HepG2 (cell line): Measurements from ENCODE around the gene BIRC7. TPM values are rescaled to one million over a fixed set of nuclear protein-coding genes. Genes with fewer than 3 reads are reported as not detected.

Experiments
- CSRNP2 ChIP-seq: sonication (generic); formaldehyde crosslinking; conservative IDR thresholded peaks from 2 replicates; pipeline ENCODE4 v1.8.0; 2022; ENCODE audit warnings: low read depth, missing genetic modification reagents
- EP300 ChIP-seq, 3 experiments: sonication (generic) in 1 of 3; formaldehyde crosslinking in 1 of 3; IDR thresholded peaks; 2 replicates each; pipeline versions ENCODE4 v1.5.1 to v1.6.1; 2011 to 2020; ENCODE audit warnings: low read depth in 2 of 3, low read length in 2 of 3, borderline replicate concordance in 1 of 3, improper control_type of control experiment in 1 of 3, mild to moderate bottlenecking in 1 of 3, missing genetic modification reagents in 1 of 3, moderate library complexity in 1 of 3
- GABPA ChIP-seq, 2 experiments: IDR thresholded peaks; 2 replicates each; pipeline ENCODE4 v1.6.1; 2011 to 2016; ENCODE audit warnings: low read depth in 2 of 2, low read length in 1 of 2, missing biosample characterization in 1 of 2, missing genetic modification characterization in 1 of 2
- HMG20A ChIP-seq: IDR thresholded peaks from 2 replicates; pipeline ENCODE4 v1.6.1; 2016; ENCODE audit warnings: borderline replicate concordance
- MLLT10 ChIP-seq: sonication (generic); formaldehyde crosslinking; IDR thresholded peaks from 2 replicates; pipeline ENCODE4 v1.4.0; 2020; ENCODE audit warnings: missing genetic modification reagents
- MTERF4 ChIP-seq: sonication (generic); formaldehyde crosslinking; IDR thresholded peaks from 2 replicates; pipeline ENCODE4 v1.8.0; 2023; ENCODE audit warnings: mild to moderate bottlenecking, missing genetic modification reagents
- NBN ChIP-seq: fragments of 450-650 bp; conservative IDR thresholded peaks from 2 replicates; pipeline ENCODE4 v1.6.1; 2017
- NFE2 ChIP-seq: sonication (generic); formaldehyde crosslinking; IDR thresholded peaks from 2 replicates; pipeline ENCODE4 v1.4.0; 2020; ENCODE audit warnings: missing genetic modification reagents
- NFKB2 ChIP-seq: sonication (generic); formaldehyde crosslinking; IDR thresholded peaks from 2 replicates; pipeline ENCODE4 v1.4.0; 2020; ENCODE audit warnings: missing genetic modification reagents, borderline replicate concordance
- RAD51 ChIP-seq: fragments of 450-650 bp; IDR thresholded peaks from 2 replicates; pipeline ENCODE4 v1.6.1; 2016; ENCODE audit warnings: borderline replicate concordance
- RARA ChIP-seq: IDR thresholded peaks from 2 replicates; pipeline ENCODE4 v1.6.1; 2016; ENCODE audit warnings: missing genetic modification reagents, missing compliant biosample characterization
- REL ChIP-seq: sonication (generic); formaldehyde crosslinking; conservative IDR thresholded peaks from 2 replicates; pipeline ENCODE4 v1.8.0; 2022; ENCODE audit warnings: mild to moderate bottlenecking, missing genetic modification reagents, moderate library complexity
- RELA ChIP-seq: sonication (generic); formaldehyde crosslinking; IDR thresholded peaks from 2 replicates; pipeline ENCODE4 v1.4.0; 2020; ENCODE audit warnings: missing genetic modification reagents
- SMAD3 ChIP-seq: sonication (generic); formaldehyde crosslinking; IDR thresholded peaks from 2 replicates; pipeline ENCODE4 v1.4.0; 2020; ENCODE audit warnings: missing genetic modification reagents
- SNRNP70 ChIP-seq: fragments of 200-400 bp; formaldehyde crosslinking; IDR thresholded peaks from 2 replicates; pipeline ENCODE4 v1.6.1; 2017; ENCODE audit warnings: mild to moderate bottlenecking, low read depth, low read length, moderate library complexity
- ZBTB7B ChIP-seq: sonication (generic); formaldehyde crosslinking; IDR thresholded peaks from 2 replicates; pipeline ENCODE4 v1.4.0; 2020; ENCODE audit warnings: missing genetic modification reagents
- ZFP90 ChIP-seq: sonication (generic); formaldehyde crosslinking; IDR thresholded peaks from 2 replicates; pipeline ENCODE4 v1.8.0; 2022; ENCODE audit warnings: missing genetic modification reagents, mild to moderate bottlenecking, inconsistent platforms, borderline replicate concordance
- ZNF414 ChIP-seq: sonication (generic); formaldehyde crosslinking; IDR thresholded peaks from 2 replicates; pipeline ENCODE4 v1.5.0; 2020; ENCODE audit warnings: missing genetic modification reagents
- ZNF468 ChIP-seq: sonication (generic); formaldehyde crosslinking; IDR thresholded peaks from 2 replicates; pipeline ENCODE4 v1.8.0; 2022; ENCODE audit warnings: mild to moderate bottlenecking, moderate library complexity, missing genetic modification reagents
- ZNF550 ChIP-seq: sonication (generic); formaldehyde crosslinking; IDR thresholded peaks from 2 replicates; pipeline ENCODE4 v1.4.0; 2020; ENCODE audit warnings: mild to moderate bottlenecking, missing genetic modification reagents, borderline replicate concordance
- ZNF737 ChIP-seq: sonication (generic); formaldehyde crosslinking; IDR thresholded peaks from 2 replicates; pipeline ENCODE4 v1.5.0; 2020; ENCODE audit warnings: missing genetic modification reagents, mild to moderate bottlenecking, borderline replicate concordance
- ZNF773 ChIP-seq: sonication (generic); formaldehyde crosslinking; IDR thresholded peaks from 2 replicates; pipeline ENCODE4 v1.4.0; 2020; ENCODE audit warnings: missing genetic modification reagents, borderline replicate concordance
- ZNF883 ChIP-seq: sonication (generic); formaldehyde crosslinking; IDR thresholded peaks from 2 replicates; pipeline ENCODE4 v1.5.1; 2020; ENCODE audit warnings: mild to moderate bottlenecking, missing genetic modification reagents; ENCODE audit errors: not compliant biosample characterization
- polyA plus RNA-seq, 8 experiments: library from polyadenylated mRNA; depleted of rRNA in 3 of 8; stranded (reverse) in 7 of 8; unstranded in 1 of 8; fragments of >200 nt; fragmentation: Illumina TruSeq in 4 of 8; extraction: Trizol in 4 of 8; gene quantifications; 2 replicates each; pipeline versions ENCODE4 v1.2.1 to v1.2.3, GENCODE V29; 2011 to 2016; ENCODE audit warnings: low read depth in 4 of 8, missing spikeins in 1 of 8, mixed read lengths in 1 of 8; ENCODE audit not compliant: insufficient read depth in 1 of 8
- total RNA-seq, 5 experiments: library from RNA; depleted of rRNA; stranded (reverse); fragments of >200 nt; fragmentation: Illumina TruSeq; extraction: Trizol; gene quantifications; 2 replicates each; pipeline ENCODE4 v1.2.3, GENCODE V29; 2016; ENCODE audit warnings: low read depth in 1 of 5
- TF ChIP-seq, protein P1 (sequence below): sonication (generic); formaldehyde crosslinking; IDR thresholded peaks from 2 replicates; pipeline ENCODE4 v1.4.0; 2020; ENCODE audit warnings: missing genetic modification reagents
- TF ChIP-seq, protein P2 (sequence below): sonication (generic); formaldehyde crosslinking; IDR thresholded peaks from 2 replicates; pipeline ENCODE4 v1.5.0; 2020; ENCODE audit warnings: mild to moderate bottlenecking, missing genetic modification reagents, moderate library complexity

Gene BIRC7
- total and polyA plus RNA-seq, 2 of the 13 experiments (the other 11 are each of a cell fraction or from before 2014, with no cell fraction given), result 0.27 to 5.1 TPM

GRCh38 chr20:63256954-63257353 lies 21.2 kb downstream of the BIRC7 start (continued):
- TF ChIP-seq ZNF414 (CRISPR knock-in tag) (no peak), NBN (0 out of 2 replicates have a peak, but pooled peaks have one; percentile 27), CSRNP2 (CRISPR knock-in tag) (0 out of 2 replicates have a peak, but pooled peaks have one; percentile 29), SMAD3 (CRISPR knock-in tag) (no peak), ZBTB7B (CRISPR knock-in tag) (no peak), ZNF737 (CRISPR knock-in tag) (no peak), ZNF550 (CRISPR knock-in tag) (no peak), REL (no peak), GABPA (IDR thresholded peaks at IDR 0.05; ENCODE audit: low read depth, low read length) (no peak), GABPA (CRISPR knock-in tag; IDR thresholded peaks at IDR 0.05; ENCODE audit: low read depth) (no peak), ZFP90 (CRISPR knock-in tag) (no peak), SNRNP70 (no peak), HMG20A (CRISPR knock-in tag) (no peak), ZNF468 (CRISPR knock-in tag) (no peak), NFKB2 (CRISPR knock-in tag) (no peak), ZNF773 (CRISPR knock-in tag) (no peak), RELA (no peak), RARA (CRISPR knock-in tag) (no peak), MTERF4 (CRISPR knock-in tag) (no peak), RAD51 (0 out of 2 replicates have a peak, but pooled peaks have one; percentile 8), NFE2 (CRISPR knock-in tag) (no peak), MLLT10 (CRISPR knock-in tag) (no peak), EP300 (IDR thresholded peaks at IDR 0.05; ENCODE audit: low read depth in 2 of 2, low read length in 2 of 2) (no peak), EP300 (CRISPR knock-in tag; IDR thresholded peaks at IDR 0.05; ENCODE audit: borderline replicate concordance) (no peak), ZNF883 (CRISPR knock-in tag) (no peak)
- TF ChIP-seq, protein P1, sequence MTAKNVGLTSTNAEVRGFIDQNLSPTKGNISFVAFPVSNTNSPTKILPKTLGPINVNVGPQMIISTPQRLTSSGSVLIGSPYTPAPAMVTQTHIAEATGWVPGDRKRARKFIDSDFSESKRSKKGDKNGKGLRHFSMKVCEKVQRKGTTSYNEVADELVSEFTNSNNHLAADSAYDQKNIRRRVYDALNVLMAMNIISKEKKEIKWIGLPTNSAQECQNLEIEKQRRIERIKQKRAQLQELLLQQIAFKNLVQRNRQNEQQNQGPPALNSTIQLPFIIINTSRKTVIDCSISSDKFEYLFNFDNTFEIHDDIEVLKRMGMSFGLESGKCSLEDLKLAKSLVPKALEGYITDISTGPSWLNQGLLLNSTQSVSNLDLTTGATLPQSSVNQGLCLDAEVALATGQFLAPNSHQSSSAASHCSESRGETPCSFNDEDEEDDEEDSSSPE, result no peak
- TF ChIP-seq, protein P2, sequence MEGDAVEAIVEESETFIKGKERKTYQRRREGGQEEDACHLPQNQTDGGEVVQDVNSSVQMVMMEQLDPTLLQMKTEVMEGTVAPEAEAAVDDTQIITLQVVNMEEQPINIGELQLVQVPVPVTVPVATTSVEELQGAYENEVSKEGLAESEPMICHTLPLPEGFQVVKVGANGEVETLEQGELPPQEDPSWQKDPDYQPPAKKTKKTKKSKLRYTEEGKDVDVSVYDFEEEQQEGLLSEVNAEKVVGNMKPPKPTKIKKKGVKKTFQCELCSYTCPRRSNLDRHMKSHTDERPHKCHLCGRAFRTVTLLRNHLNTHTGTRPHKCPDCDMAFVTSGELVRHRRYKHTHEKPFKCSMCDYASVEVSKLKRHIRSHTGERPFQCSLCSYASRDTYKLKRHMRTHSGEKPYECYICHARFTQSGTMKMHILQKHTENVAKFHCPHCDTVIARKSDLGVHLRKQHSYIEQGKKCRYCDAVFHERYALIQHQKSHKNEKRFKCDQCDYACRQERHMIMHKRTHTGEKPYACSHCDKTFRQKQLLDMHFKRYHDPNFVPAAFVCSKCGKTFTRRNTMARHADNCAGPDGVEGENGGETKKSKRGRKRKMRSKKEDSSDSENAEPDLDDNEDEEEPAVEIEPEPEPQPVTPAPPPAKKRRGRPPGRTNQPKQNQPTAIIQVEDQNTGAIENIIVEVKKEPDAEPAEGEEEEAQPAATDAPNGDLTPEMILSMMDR (CRISPR knock-in tag), result 0 out of 2 replicates have a peak, but pooled peaks have one; percentile 5
